K562 (cell line): ENCODE results near the gene CDKN2D. TPM values are rescaled to one million over a fixed set of nuclear protein-coding genes. Genes with fewer than 3 reads are reported as not detected.

Source experiments
- ATAC-seq: fragments of 200-7000 bp; cut with Tn5 transposase; 3 replicates; pipeline ENCODE4 v1.9.1; 2020; ENCODE audit warnings: moderate library complexity
- BruUV-seq: library from RNA; stranded (reverse); fragments of 400-500 nt; replicated peaks from 2 replicates; lab custom pipeline; 2021; lab: Mats Ljungman, UMichigan
- CTCF ChIA-PET: fragments of 300-600 bp; formaldehyde crosslinking; extraction: SDS; loops from one replicate; lab custom pipeline; 2021; ENCODE audit warnings: low intra/inter-chr PET ratio; lab: Yijun Ruan, JAX
- POLR2A ChIA-PET: fragments of 300-600, 350-650 bp; sonication (Branson Sonifier 250); formaldehyde crosslinking; extraction: SDS; loops from one replicate; lab custom pipeline; 2021; ENCODE audit warnings: antibody characterized with exemption, inconsistent platforms; lab: Yijun Ruan, JAX
- DNase-seq, 4 experiments: peaks; one replicate each; pipeline versions ENCODE4 v3.0.0 to v3.0.0-alpha.2; 2011 to 2018; ENCODE audit warnings: low spot score in 3 of 4, mixed read lengths in 3 of 4; ENCODE audit errors: extremely low read depth in 1 of 4
- FAIRE-seq: peaks from 2 replicates; lab custom pipeline; 2011; peaks lifted over from hg19 to GRCh38; lab: Jason Lieb, UNC
- H2AFZ ChIP-seq: 2 replicates; pipeline ENCODE4 v1.6.0; 2011; ENCODE audit warnings: low read depth, low read length, control low read depth, inconsistent platforms
- H3K27ac ChIP-seq: fragments of 200-600 bp; 3 replicates; pipeline ENCODE4 v1.8.0; 2011; ENCODE audit warnings: low read depth, mild to moderate bottlenecking, control low read depth, inconsistent platforms, low read length, moderate library complexity, mixed read lengths; ENCODE audit errors: extremely low read depth
- H3K27me3 ChIP-seq, 2 experiments: fragments of 300-600 bp in 1 of 2; 2 replicates in 1 of 2; 3 replicates in 1 of 2; pipeline versions ENCODE4 v1.6.0 to v1.8.0; 2011; ENCODE audit warnings: inconsistent platforms in 2 of 2, low read length in 2 of 2, mild to moderate bottlenecking in 1 of 2, mixed read lengths in 1 of 2, moderate library complexity in 1 of 2; ENCODE audit not compliant: control insufficient read depth in 2 of 2, insufficient read depth in 2 of 2
- H3K36me3 ChIP-seq: fragments of 300-600 bp; 3 replicates; pipeline ENCODE4 v1.8.0; 2011; ENCODE audit warnings: mild to moderate bottlenecking, low read length, inconsistent platforms; ENCODE audit not compliant: control insufficient read depth, insufficient read depth
- H3K4me1 ChIP-seq, 2 experiments: fragments of 200-600 bp in 1 of 2; replicated peaks in 1 of 2; 2 replicates in 1 of 2; 3 replicates in 1 of 2; pipeline versions ENCODE4 v1.5.1 to v1.8.0; 2011; ENCODE audit warnings: inconsistent platforms in 2 of 2, low read length in 2 of 2, mild to moderate bottlenecking in 1 of 2, mixed read lengths in 1 of 2, moderate library complexity in 1 of 2; ENCODE audit not compliant: control insufficient read depth in 2 of 2, insufficient read depth in 2 of 2
- H3K4me2 ChIP-seq: 2 replicates; pipeline ENCODE4 v1.6.1; 2011; ENCODE audit warnings: low read length, control low read depth, inconsistent platforms, mixed read lengths; ENCODE audit not compliant: insufficient read depth
- H3K4me3 ChIP-seq: fragments of 200-600 bp; sonication (generic), shearing (Covaris generic); 2 replicates; pipeline ENCODE4 v1.5.1; 2016; ENCODE audit warnings: control low read depth, inconsistent platforms
- H3K79me2 ChIP-seq: fragments of 200-600 bp; 3 replicates; pipeline ENCODE4 v1.8.0; 2011; ENCODE audit warnings: low read length, inconsistent platforms; ENCODE audit not compliant: control insufficient read depth, insufficient read depth
- H3K9ac ChIP-seq, 2 experiments: 2 replicates each; pipeline versions ENCODE4 v1.6.0 to v1.6.1; 2011; ENCODE audit warnings: low read depth in 2 of 2, low read length in 2 of 2, control low read depth in 1 of 2, inconsistent platforms in 1 of 2, mild to moderate bottlenecking in 1 of 2, mixed read lengths in 1 of 2; ENCODE audit not compliant: insufficient read depth in 1 of 2
- H3K9me1 ChIP-seq: one replicate; pipeline ENCODE4 v1.6.0; 2011; ENCODE audit warnings: inconsistent platforms, mild to moderate bottlenecking, low read length, moderate library complexity; ENCODE audit not compliant: control insufficient read depth, insufficient read depth
- H3K9me3 ChIP-seq: replicated peaks from 2 replicates; pipeline ENCODE4 v1.5.1; 2011; ENCODE audit warnings: low read depth, low read length, inconsistent platforms; ENCODE audit not compliant: control insufficient read depth, insufficient read depth
- H4K20me1 ChIP-seq: replicated peaks from 2 replicates; pipeline ENCODE4 v1.6.1; 2011; ENCODE audit warnings: low read length, inconsistent platforms, mixed read lengths; ENCODE audit not compliant: control insufficient read depth, insufficient read depth
- ESRRB ChIP-seq: fragments of 250-450 bp; sonication (Bioruptor Pico); IDR thresholded peaks from 2 replicates; pipeline ENCODE4 v1.5.0; 2020; ENCODE audit warnings: mild to moderate bottlenecking, moderate library complexity, borderline replicate concordance
- LCOR ChIP-seq: sonication (generic); formaldehyde crosslinking; IDR thresholded peaks from 2 replicates; pipeline ENCODE4 v1.8.0; 2022; ENCODE audit warnings: mild to moderate bottlenecking, missing genetic modification reagents
- NFRKB ChIP-seq: fragments of 450-650 bp; IDR thresholded peaks from 2 replicates; pipeline ENCODE4 v1.6.1; 2016; ENCODE audit warnings: low read depth
- PHB ChIP-seq: fragments of 250-450 bp; sonication (Bioruptor Pico); IDR thresholded peaks from 2 replicates; pipeline ENCODE4 v1.5.0; 2021
- POLR2B ChIP-seq: fragments of 450-650 bp; IDR thresholded peaks from 2 replicates; pipeline ENCODE4 v1.6.1; 2018; ENCODE audit warnings: low read depth; ENCODE audit not compliant: partially characterized antibody
- RBM25 ChIP-seq: fragments of 200-400 bp; formaldehyde crosslinking; IDR thresholded peaks from 2 replicates; pipeline ENCODE4 v1.6.1; 2018; ENCODE audit warnings: low read length, low read depth, moderate library complexity; ENCODE audit not compliant: severe bottlenecking
- STAT5B ChIP-seq: fragments of 250-450 bp; sonication (Bioruptor Pico); IDR thresholded peaks from 2 replicates; pipeline ENCODE4 v1.8.0; 2021; ENCODE audit warnings: mild to moderate bottlenecking, inconsistent platforms
- TRIM28 ChIP-seq: fragments of 450-650 bp; IDR thresholded peaks from 2 replicates; pipeline ENCODE4 v1.6.1; 2017
- ZNF121 ChIP-seq: sonication (generic); formaldehyde crosslinking; conservative IDR thresholded peaks from 2 replicates; pipeline ENCODE4 v1.8.0; 2022; ENCODE audit warnings: missing genetic modification reagents
- ZNF140 ChIP-seq: fragments of 250-450 bp; sonication (Bioruptor Pico); IDR thresholded peaks from 2 replicates; pipeline ENCODE4 v1.8.0; 2021; ENCODE audit warnings: moderate library complexity, mild to moderate bottlenecking, inconsistent platforms
- WGBS: fragments of 100-300 bp; shearing (Covaris generic); methylation state at CpG from one replicate; pipeline ENCODE4 v1.1.6; 2016; ENCODE audit warnings: low coverage, mixed read lengths; ENCODE audit not compliant: insufficient coverage; ENCODE audit errors: missing lambda C conversion rate; 5-methylcytosine and 5-hydroxymethylcytosine counted together
- in situ Hi-C: fragments of 300-500 bp; cut with MboI; formaldehyde crosslinking; loops from 4 replicates; pipeline ENCODE4 v1.15.0; 2018; ENCODE audit warnings: inconsistent platforms, mixed read lengths
- intact Hi-C: fragments of 100-400 bp; cut with micrococcal nuclease; formaldehyde crosslinking; loops from 2 replicates; pipeline ENCODE4 v1.14.2; 2022
- polyA plus RNA-seq, 8 experiments: library from polyadenylated mRNA; depleted of rRNA in 4 of 8; stranded (reverse) in 5 of 8; unstranded in 3 of 8; fragments of >200 nt; fragmentation: Nextera tagmentation in 2 of 8; fragmentation: Illumina TruSeq in 1 of 8; extraction: Ambion mirVana in 2 of 8; extraction: Trizol in 1 of 8; gene quantifications; 2 replicates each; pipeline versions ENCODE4 v1.2.1 to v1.2.3, GENCODE V29; 2011 to 2014; ENCODE audit warnings: inconsistent platforms in 1 of 8, missing spikeins in 1 of 8
- total RNA-seq, 7 experiments: library from RNA; depleted of rRNA in 6 of 7; stranded (reverse); fragments of >200 nt in 6 of 7; fragmentation: Illumina TruSeq in 2 of 7; extraction: Trizol in 2 of 7; gene quantifications; 2 replicates each; pipeline versions ENCODE4 v1.2.1 to v1.2.3, GENCODE V29; 2011 to 2021; ENCODE audit warnings: low replicate concordance in 1 of 7

CDKN2D gene
- total and polyA plus RNA-seq, 9 of the 15 experiments (the other 6 are each of a cell fraction or from before 2014, with no cell fraction given): 0.41 to 8.2 (median 3.7) TPM

- TF ChIP-seq ESRRB (CRISPR knock-in tag) (no peak), TRIM28 (0 out of 2 replicates have a peak, but pooled peaks have one; percentile 30), ZNF121 (CRISPR knock-in tag) (0 out of 2 replicates have a peak, but pooled peaks have one; percentile 8), POLR2B (no peak), STAT5B (CRISPR knock-in tag) (no peak), NFRKB (no peak), ZNF140 (CRISPR knock-in tag) (no peak), PHB (CRISPR knock-in tag) (no peak)
- TF ChIP-seq, all 486 proteins: peak for 4
Observed at GRCh38 chr19:10601999-10602329, 33.2 kb upstream of the CDKN2D start (continued).

- H4K20me1 ChIP-seq: no peaks in the 10 kb centered on the region
- H3K9ac ChIP-seq: no peak overlapping the region
- no peak for FAIRE-seq
- in situ Hi-C loops: no loop called here
- POLR2A ChIA-PET: interaction anchor here (2.1 kb wide), 1 partner anchor 11 kb away, joined by 8 read pairs; no protein-coding TSS in a partner anchor
- no peak for ATAC-seq
- 34% methylated on average over 5 of the region's 5 CpGs for WGBS
- H3K4me1 ChIP-seq: peaks cover 24 to 30% of the 10 kb centered on the region in 2 experiments
- H3K36me3 ChIP-seq: no peaks in the 10 kb centered on the region
- no peak overlapping the region for H3K4me2 ChIP-seq
- no peak for DNase-seq
- no peak overlapping the region for H2AFZ ChIP-seq
- no TSS peak for BruUV-seq
- H3K27me3 ChIP-seq: peaks cover 4 to 9% of the 10 kb centered on the region in 2 experiments; a peak in 3 of 5 replicates
- no peaks in the 10 kb centered on the region for H3K9me3 ChIP-seq
- H3K9me1 ChIP-seq: no peaks in the 10 kb centered on the region
- TF ChIP-seq RBM25 (peak; percentile 38), LCOR (CRISPR knock-in tag) (no peak), ZNF121 (CRISPR knock-in tag) (peak; percentile 85)
- peaks cover 27% of the 10 kb centered on the region for H3K79me2 ChIP-seq
- intact Hi-C loops: no loop called here
- CTCF ChIA-PET: no interaction called here
- H3K27ac ChIP-seq: no peak overlapping the region
- H3K4me3 ChIP-seq: no peak overlapping the region
Observed at GRCh38 chr19:10600149-10600548, 31.4 kb upstream of the CDKN2D start.
